HEK293 (cell line): Measurements from ENCODE around the gene NT5DC4.

Experiments used
- CTCF ChIA-PET: fragments of 350-600 bp; formaldehyde crosslinking; extraction: SDS; loops from one replicate; lab custom pipeline; 2021; ENCODE audit warnings: antibody characterized with exemption; lab: Yijun Ruan, JAX
- POLR2A ChIA-PET: fragments of 300-600 bp; formaldehyde crosslinking; extraction: SDS; loops from one replicate; lab custom pipeline; 2020; ENCODE audit warnings: antibody characterized with exemption, inconsistent platforms; lab: Yijun Ruan, JAX
- H3K27ac ChIP-seq: fragments of 200-500 bp; sonication (Bioruptor generic); 2 replicates; pipeline ENCODE4 v1.5.1; 2014; ENCODE audit warnings: low read depth, low read length, control low read depth, inconsistent platforms; ENCODE audit errors: extremely low read depth
- H3K36me3 ChIP-seq, 2 experiments: fragments of 200-500 bp in 1 of 2; sonication (Bioruptor generic) in 1 of 2; 1 replicate in 1 of 2; 2 replicates in 1 of 2; pipeline ENCODE4 v1.5.1; 2014 to 2017; ENCODE audit warnings: inconsistent platforms in 2 of 2, low read length in 2 of 2; ENCODE audit not compliant: control insufficient read depth in 2 of 2, insufficient read depth in 1 of 2
- H3K4me1 ChIP-seq: fragments of 200-500 bp; sonication (Bioruptor generic); 2 replicates; pipeline ENCODE4 v1.5.1; 2014; ENCODE audit warnings: mild to moderate bottlenecking, low read length, inconsistent platforms; ENCODE audit not compliant: control insufficient read depth, insufficient read depth
- H3K4me3 ChIP-seq: 2 replicates; pipeline ENCODE4 v1.5.1; 2011; ENCODE audit warnings: low read depth, mild to moderate bottlenecking, control low read depth, low read length, moderate library complexity
- H3K9me3 ChIP-seq: fragments of 200-500 bp; sonication (Bioruptor generic); 2 replicates; pipeline ENCODE4 v1.5.1; 2014; ENCODE audit warnings: low read depth, low read length, inconsistent platforms; ENCODE audit not compliant: control insufficient read depth, insufficient read depth
- GLI4 ChIP-seq: fragments of 450-650 bp; formaldehyde crosslinking; IDR thresholded peaks from 2 replicates; pipeline ENCODE4 v1.5.1; 2016; ENCODE audit warnings: missing biosample characterization, missing genetic modification characterization
- TCF7L2 ChIP-seq: IDR thresholded peaks from 2 replicates; pipeline ENCODE4 v1.6.1; 2011; ENCODE audit warnings: low read depth, mild to moderate bottlenecking, inconsistent platforms, low read length, moderate library complexity, borderline replicate concordance
- YY1 ChIP-seq: fragments of 450-650 bp; formaldehyde crosslinking; IDR thresholded peaks from 2 replicates; pipeline ENCODE4 v1.5.1; 2018; ENCODE audit warnings: missing biosample characterization, missing genetic modification characterization
- ZNF121 ChIP-seq: fragments of 450-650 bp; formaldehyde crosslinking; IDR thresholded peaks from 2 replicates; pipeline ENCODE4 v1.5.1; 2016; ENCODE audit warnings: missing biosample characterization, missing genetic modification characterization
- ZNF302 ChIP-seq: fragments of 450-650 bp; formaldehyde crosslinking; IDR thresholded peaks from 2 replicates; pipeline ENCODE4 v1.5.1; 2016; ENCODE audit warnings: missing biosample characterization, missing genetic modification characterization, low read depth
- ZNF433 ChIP-seq: fragments of 450-650 bp; formaldehyde crosslinking; IDR thresholded peaks from 2 replicates; pipeline ENCODE4 v1.5.1; 2016; ENCODE audit warnings: missing biosample characterization, missing genetic modification characterization, low read depth
- ZNF521 ChIP-seq: fragments of 450-650 bp; formaldehyde crosslinking; IDR thresholded peaks from 2 replicates; pipeline ENCODE4 v1.5.1; 2017; ENCODE audit warnings: missing biosample characterization, mild to moderate bottlenecking, missing genetic modification characterization
- ZNF561 ChIP-seq: fragments of 450-650 bp; IDR thresholded peaks from 2 replicates; pipeline ENCODE4 v1.5.1; 2018; ENCODE audit warnings: missing biosample characterization, missing genetic modification characterization, borderline replicate concordance
- ZNF660 ChIP-seq: fragments of 450-650 bp; IDR thresholded peaks from 2 replicates; pipeline ENCODE4 v1.5.1; 2018; ENCODE audit warnings: missing biosample characterization, mild to moderate bottlenecking, missing genetic modification characterization
- ZNF664 ChIP-seq: fragments of 450-650 bp; formaldehyde crosslinking; IDR thresholded peaks from 2 replicates; pipeline ENCODE4 v1.5.1; 2016; ENCODE audit warnings: missing biosample characterization, missing genetic modification characterization
- TF ChIP-seq, protein P1 (sequence below): fragments of 450-650 bp; formaldehyde crosslinking; IDR thresholded peaks from 2 replicates; pipeline ENCODE4 v1.5.1; 2016; ENCODE audit warnings: missing biosample characterization, missing genetic modification characterization
- TF ChIP-seq, protein P2 (sequence below): fragments of 450-650 bp; formaldehyde crosslinking; IDR thresholded peaks from 2 replicates; pipeline ENCODE4 v1.5.1; 2016; ENCODE audit warnings: missing biosample characterization, missing genetic modification characterization, low read depth
- TF ChIP-seq, protein P3 (sequence below): fragments of 450-650 bp; formaldehyde crosslinking; IDR thresholded peaks from 2 replicates; pipeline ENCODE4 v1.5.1; 2016; ENCODE audit warnings: missing biosample characterization, missing genetic modification characterization

Gene NT5DC4

DNA sequence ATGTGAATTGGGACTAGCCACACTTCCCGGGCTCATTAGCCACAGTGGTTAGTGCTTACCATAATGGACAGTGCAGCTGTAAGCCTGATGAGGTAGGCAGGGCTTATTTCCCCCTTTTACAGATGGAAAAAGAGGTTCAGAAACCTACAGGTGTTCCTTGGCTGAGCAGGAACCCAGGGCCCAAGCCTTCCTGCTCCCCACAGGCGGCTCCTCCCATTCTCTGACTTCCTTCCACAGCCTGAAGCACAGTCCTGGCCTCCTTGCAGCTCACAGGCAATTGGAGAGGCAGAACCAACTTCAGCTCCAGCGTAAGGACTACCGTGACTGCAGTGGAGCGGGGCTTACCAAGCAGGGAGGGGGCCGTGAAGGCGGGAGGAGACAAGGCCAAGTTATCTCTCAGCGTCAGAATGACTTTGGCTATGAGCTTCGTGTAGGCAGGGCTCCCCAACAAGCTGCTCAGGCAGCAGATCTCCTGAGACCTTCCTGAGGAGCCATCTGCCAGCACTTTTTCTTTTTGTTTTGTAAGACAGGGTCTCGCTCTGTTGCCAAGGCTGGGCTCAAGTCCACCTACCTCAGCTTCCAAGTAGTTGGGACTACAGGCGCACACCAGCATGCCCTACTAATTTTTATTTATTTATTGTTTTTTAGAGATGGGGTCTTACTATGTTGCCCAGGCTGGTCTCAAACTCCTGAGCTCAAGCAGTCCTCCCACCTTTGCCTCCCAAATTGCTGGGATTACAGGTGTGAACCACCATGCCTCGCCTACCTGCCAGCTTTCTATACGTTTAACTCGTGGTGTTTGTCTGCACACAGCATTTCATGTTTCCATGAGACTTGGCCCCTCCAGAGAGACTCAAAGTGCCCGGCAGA, 34.2 kb upstream of the NT5DC4 start:
- TF ChIP-seq ZNF121 (tag by site-specific recombination) (0 out of 2 replicates have a peak, but pooled peaks have one; percentile 44), ZNF561 (tag by site-specific recombination) (no peak)
- POLR2A ChIA-PET, result interaction anchor here (0.5 kb wide), 1 partner anchor 31 kb away, joined by 4 read pairs; no protein-coding TSS in a partner anchor
- Histone ChIP-seq H3K9me3 (no peaks in the 10 kb centered on the region), H3K36me3 (no peaks in the 10 kb centered on the region), H3K4me1 (no peaks in the 10 kb centered on the region), H3K27ac (no peak overlapping the region), H3K4me3 (no peak overlapping the region)
- CTCF ChIA-PET, result interaction anchor here (0.6 to 1.3 kb wide), 4 partner anchors 19 to 59 kb away, joined by 3 read pairs; no protein-coding TSS in a partner anchor

DNA sequence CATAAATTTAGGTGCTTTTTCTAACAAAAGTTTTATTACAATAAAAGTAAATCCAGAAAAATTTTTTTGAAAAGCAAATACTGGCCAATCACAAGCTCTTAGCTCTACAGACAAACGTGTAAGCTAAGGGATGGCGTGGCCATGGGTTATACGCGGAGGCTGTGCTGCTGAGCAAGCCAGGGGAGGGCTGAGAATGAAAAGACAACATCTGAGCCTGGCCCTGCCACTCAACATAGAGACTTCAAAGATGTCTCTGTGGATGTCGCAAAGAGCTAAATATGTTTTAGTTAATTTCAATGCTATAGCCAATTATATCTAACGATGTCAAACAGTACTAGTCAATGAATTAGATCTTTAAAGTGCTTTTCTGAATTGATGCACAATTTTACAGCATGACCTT, 33.3 kb upstream of the NT5DC4 start:
- CTCF ChIA-PET, result interaction anchor here (0.6 to 1.3 kb wide), 4 partner anchors 59 to 411 kb away, joined by 3 to 6 read pairs (median 4); no protein-coding TSS in a partner anchor
- no peaks in the 10 kb centered on the region for H3K4me1 ChIP-seq
- no peak overlapping the region for H3K4me3 ChIP-seq
- POLR2A ChIA-PET, result no interaction called here
- no peaks in the 10 kb centered on the region for H3K36me3 ChIP-seq
- H3K9me3 ChIP-seq, result no peaks in the 10 kb centered on the region
- TF ChIP-seq ZNF433 (tag by site-specific recombination) (no peak), ZNF521 (no peak), YY1 (tag by site-specific recombination) (no peak), TCF7L2 (no peak), GLI4 (tag by site-specific recombination) (no peak), ZNF664 (no peak), ZNF302 (no peak), ZNF660 (no peak)
- TF ChIP-seq, protein P1, sequence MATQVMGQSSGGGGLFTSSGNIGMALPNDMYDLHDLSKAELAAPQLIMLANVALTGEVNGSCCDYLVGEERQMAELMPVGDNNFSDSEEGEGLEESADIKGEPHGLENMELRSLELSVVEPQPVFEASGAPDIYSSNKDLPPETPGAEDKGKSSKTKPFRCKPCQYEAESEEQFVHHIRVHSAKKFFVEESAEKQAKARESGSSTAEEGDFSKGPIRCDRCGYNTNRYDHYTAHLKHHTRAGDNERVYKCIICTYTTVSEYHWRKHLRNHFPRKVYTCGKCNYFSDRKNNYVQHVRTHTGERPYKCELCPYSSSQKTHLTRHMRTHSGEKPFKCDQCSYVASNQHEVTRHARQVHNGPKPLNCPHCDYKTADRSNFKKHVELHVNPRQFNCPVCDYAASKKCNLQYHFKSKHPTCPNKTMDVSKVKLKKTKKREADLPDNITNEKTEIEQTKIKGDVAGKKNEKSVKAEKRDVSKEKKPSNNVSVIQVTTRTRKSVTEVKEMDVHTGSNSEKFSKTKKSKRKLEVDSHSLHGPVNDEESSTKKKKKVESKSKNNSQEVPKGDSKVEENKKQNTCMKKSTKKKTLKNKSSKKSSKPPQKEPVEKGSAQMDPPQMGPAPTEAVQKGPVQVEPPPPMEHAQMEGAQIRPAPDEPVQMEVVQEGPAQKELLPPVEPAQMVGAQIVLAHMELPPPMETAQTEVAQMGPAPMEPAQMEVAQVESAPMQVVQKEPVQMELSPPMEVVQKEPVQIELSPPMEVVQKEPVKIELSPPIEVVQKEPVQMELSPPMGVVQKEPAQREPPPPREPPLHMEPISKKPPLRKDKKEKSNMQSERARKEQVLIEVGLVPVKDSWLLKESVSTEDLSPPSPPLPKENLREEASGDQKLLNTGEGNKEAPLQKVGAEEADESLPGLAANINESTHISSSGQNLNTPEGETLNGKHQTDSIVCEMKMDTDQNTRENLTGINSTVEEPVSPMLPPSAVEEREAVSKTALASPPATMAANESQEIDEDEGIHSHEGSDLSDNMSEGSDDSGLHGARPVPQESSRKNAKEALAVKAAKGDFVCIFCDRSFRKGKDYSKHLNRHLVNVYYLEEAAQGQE (tag by site-specific recombination), result no peak
- TF ChIP-seq, protein P2, sequence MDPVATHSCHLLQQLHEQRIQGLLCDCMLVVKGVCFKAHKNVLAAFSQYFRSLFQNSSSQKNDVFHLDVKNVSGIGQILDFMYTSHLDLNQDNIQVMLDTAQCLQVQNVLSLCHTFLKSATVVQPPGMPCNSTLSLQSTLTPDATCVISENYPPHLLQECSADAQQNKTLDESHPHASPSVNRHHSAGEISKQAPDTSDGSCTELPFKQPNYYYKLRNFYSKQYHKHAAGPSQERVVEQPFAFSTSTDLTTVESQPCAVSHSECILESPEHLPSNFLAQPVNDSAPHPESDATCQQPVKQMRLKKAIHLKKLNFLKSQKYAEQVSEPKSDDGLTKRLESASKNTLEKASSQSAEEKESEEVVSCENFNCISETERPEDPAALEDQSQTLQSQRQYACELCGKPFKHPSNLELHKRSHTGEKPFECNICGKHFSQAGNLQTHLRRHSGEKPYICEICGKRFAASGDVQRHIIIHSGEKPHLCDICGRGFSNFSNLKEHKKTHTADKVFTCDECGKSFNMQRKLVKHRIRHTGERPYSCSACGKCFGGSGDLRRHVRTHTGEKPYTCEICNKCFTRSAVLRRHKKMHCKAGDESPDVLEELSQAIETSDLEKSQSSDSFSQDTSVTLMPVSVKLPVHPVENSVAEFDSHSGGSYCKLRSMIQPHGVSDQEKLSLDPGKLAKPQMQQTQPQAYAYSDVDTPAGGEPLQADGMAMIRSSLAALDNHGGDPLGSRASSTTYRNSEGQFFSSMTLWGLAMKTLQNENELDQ (tag by site-specific recombination), result no peak
- TF ChIP-seq, protein P3, sequence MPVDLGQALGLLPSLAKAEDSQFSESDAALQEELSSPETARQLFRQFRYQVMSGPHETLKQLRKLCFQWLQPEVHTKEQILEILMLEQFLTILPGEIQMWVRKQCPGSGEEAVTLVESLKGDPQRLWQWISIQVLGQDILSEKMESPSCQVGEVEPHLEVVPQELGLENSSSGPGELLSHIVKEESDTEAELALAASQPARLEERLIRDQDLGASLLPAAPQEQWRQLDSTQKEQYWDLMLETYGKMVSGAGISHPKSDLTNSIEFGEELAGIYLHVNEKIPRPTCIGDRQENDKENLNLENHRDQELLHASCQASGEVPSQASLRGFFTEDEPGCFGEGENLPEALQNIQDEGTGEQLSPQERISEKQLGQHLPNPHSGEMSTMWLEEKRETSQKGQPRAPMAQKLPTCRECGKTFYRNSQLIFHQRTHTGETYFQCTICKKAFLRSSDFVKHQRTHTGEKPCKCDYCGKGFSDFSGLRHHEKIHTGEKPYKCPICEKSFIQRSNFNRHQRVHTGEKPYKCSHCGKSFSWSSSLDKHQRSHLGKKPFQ (tag by site-specific recombination), result no peak
- H3K27ac ChIP-seq, result no peak overlapping the region
